Stimulated activated naive CD8-positive, alpha-beta T cell treated with anti-CD3 and anti-CD28 coated beads, Interleukin-15, Interleukin-2, amounts not matched to agents 100 ng/mL and 50 ng/mL, for 24 hours (primary cell): Measurements from ENCODE around the gene CRADD.

Experiments
- H3K27ac Mint-ChIP-seq: one replicate; pipeline ENCODE4 v1.8.0; 2021; ENCODE audit warnings: mild to moderate bottlenecking, mixed read lengths
- H3K27me3 Mint-ChIP-seq: one replicate; pipeline ENCODE4 v1.8.0; 2021; ENCODE audit warnings: mixed read lengths
- H3K36me3 Mint-ChIP-seq: one replicate; pipeline ENCODE4 v1.8.0; 2021; ENCODE audit warnings: low read depth, mixed read lengths
- H3K4me1 Mint-ChIP-seq: one replicate; pipeline ENCODE4 v1.8.0; 2021; ENCODE audit warnings: low read depth, mixed read lengths
- H3K4me3 Mint-ChIP-seq: one replicate; pipeline ENCODE4 v1.8.0; 2021; ENCODE audit warnings: mild to moderate bottlenecking, mixed read lengths
- H3K9me3 Mint-ChIP-seq: one replicate; pipeline ENCODE4 v1.8.0; 2021; ENCODE audit warnings: mixed read lengths

CRADD gene

DNA sequence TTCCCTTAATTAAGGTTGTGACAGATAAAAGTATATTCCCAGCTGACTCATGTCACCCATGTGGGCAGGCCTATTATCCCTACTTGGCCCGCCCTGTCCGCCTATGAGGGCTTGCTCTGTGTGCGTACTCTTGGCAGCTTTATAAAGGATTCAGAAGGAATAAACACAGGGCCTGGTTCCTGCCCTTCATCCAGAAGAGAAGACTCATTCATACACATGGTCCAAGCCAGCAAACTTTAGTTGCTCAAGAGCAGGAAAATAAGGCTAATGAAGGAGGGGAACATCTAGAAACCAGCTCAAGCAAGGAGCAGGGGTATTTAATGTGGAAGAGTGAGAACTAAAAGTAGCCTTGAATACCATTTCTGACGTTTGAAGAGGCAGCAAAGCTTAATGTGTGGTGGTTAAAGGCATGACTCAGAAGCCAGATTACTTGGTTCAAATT, 141.9 kb downstream of the CRADD start:
- Mint-ChIP-seq H3K4me1 (no peaks in the 10 kb centered on the region), H3K27ac (no peak overlapping the region), H3K4me3 (no peak overlapping the region), H3K27me3 (no peaks in the 10 kb centered on the region), H3K9me3 (no peaks in the 10 kb centered on the region), H3K36me3 (peaks cover 3% of the 10 kb centered on the region)

DNA sequence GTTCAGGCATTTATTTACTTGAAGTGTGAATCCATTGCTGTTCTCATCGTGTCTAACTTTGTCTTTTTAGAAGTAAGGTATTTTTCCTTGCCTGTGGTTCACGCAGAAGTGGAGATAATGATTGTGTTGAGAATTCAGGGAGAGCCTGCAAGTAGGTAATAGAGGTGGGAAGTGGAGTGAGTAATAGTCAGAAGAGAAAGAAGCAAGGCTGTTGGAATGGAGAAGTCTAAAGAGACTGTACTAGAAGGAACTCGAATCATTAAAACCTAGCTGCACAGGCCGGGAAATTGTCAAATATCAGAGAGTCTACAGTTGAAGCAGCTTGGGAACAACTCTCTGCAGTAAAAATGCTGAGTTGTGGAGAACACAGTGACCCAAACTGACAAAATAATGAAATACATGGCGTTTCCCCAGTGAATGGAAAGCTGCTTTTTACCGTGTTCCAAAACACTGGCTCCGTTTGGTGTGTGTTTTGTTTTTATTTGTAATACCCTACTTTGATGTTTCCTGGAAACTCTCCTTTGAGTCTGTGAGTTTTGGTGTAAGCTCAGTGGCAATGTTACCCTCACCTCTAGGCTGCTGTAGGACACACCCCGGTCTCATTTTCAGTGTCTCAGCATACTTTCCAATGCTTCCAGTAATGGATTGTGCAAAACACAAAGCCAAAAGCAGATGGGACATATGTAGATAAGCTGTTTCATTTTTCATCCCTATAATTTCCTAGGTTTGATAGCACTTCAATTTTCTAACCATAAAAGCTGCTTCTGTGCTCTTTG, 146.6 kb downstream of the CRADD start:
- H3K36me3 Mint-ChIP-seq: no peaks in the 10 kb centered on the region
- H3K4me3 Mint-ChIP-seq: no peak overlapping the region
- no peak overlapping the region for H3K27ac Mint-ChIP-seq
- no peaks in the 10 kb centered on the region for H3K27me3 Mint-ChIP-seq
- H3K4me1 Mint-ChIP-seq: no peaks in the 10 kb centered on the region
- H3K9me3 Mint-ChIP-seq: no peaks in the 10 kb centered on the region

GRCh38 chr12:93824514-93825500, 147.6 kb downstream of the CRADD start:
- no peaks in the 10 kb centered on the region for H3K27me3 Mint-ChIP-seq
- H3K9me3 Mint-ChIP-seq: no peaks in the 10 kb centered on the region
- no peaks in the 10 kb centered on the region for H3K36me3 Mint-ChIP-seq
- H3K4me1 Mint-ChIP-seq: no peaks in the 10 kb centered on the region
- H3K27ac Mint-ChIP-seq: no peak overlapping the region
- no peak overlapping the region for H3K4me3 Mint-ChIP-seq

DNA sequence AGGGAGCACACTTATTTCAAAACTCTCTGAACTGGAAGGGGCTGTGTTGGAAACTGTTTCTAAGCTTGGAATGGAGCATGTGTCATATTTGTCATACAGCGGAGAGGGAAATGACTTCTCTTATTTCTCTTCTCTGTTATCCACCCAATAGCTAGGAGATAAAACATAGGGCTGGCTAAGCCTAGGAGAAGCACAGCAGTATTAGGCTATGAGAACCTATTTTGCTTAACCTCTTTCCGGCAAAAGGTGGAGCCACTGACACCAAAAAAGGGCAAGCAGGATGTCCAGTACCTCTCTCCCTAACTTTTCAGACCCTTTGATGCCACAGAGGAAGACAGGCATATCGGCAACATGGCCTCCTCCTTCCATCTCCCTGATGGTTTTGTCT, 148.3 kb downstream of the CRADD start:
- no peaks in the 10 kb centered on the region for H3K27me3 Mint-ChIP-seq
- H3K9me3 Mint-ChIP-seq: no peaks in the 10 kb centered on the region
- no peaks in the 10 kb centered on the region for H3K4me1 Mint-ChIP-seq
- no peak overlapping the region for H3K27ac Mint-ChIP-seq
- no peaks in the 10 kb centered on the region for H3K36me3 Mint-ChIP-seq
- H3K4me3 Mint-ChIP-seq: no peak overlapping the region

GRCh38 chr12:93825931-93826555, 148.9 kb downstream of the CRADD start:
- Mint-ChIP-seq H3K4me1 (no peaks in the 10 kb centered on the region), H3K27me3 (no peaks in the 10 kb centered on the region), H3K9me3 (no peaks in the 10 kb centered on the region), H3K27ac (no peak overlapping the region), H3K4me3 (no peak overlapping the region), H3K36me3 (no peaks in the 10 kb centered on the region)

DNA sequence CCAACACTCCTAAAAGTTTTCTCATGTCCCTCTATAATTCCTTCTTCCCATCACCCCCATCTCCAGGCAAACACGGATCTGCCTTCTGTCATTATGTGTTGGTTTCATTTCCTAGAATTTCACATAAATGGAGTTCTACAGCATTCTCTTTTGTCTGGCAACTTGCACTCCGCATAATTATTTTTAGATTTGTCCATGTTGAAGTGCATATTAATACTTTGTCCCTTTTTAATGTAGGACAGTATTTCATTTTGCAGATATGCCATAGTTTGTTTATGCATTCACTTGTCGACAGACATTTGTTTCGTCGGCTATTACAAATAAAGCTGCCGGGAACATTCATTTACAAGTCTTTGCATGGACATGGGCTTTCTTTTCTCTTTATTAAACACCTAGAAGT, 150.0 kb downstream of the CRADD start:
- H3K4me1 Mint-ChIP-seq: no peaks in the 10 kb centered on the region
- no peaks in the 10 kb centered on the region for H3K9me3 Mint-ChIP-seq
- H3K27ac Mint-ChIP-seq: no peak overlapping the region
- no peak overlapping the region for H3K4me3 Mint-ChIP-seq
- H3K36me3 Mint-ChIP-seq: no peaks in the 10 kb centered on the region
- H3K27me3 Mint-ChIP-seq: no peaks in the 10 kb centered on the region

GRCh38 chr12:93827669-93828068, 150.5 kb downstream of the CRADD start:
- H3K27me3 Mint-ChIP-seq: no peaks in the 10 kb centered on the region
- no peaks in the 10 kb centered on the region for H3K36me3 Mint-ChIP-seq
- H3K4me3 Mint-ChIP-seq: no peak overlapping the region
- H3K27ac Mint-ChIP-seq: no peak overlapping the region
- no peaks in the 10 kb centered on the region for H3K4me1 Mint-ChIP-seq
- H3K9me3 Mint-ChIP-seq: no peaks in the 10 kb centered on the region

- no peaks in the 10 kb centered on the region for H3K27me3 Mint-ChIP-seq
- no peaks in the 10 kb centered on the region for H3K9me3 Mint-ChIP-seq
- no peak overlapping the region for H3K27ac Mint-ChIP-seq
- no peaks in the 10 kb centered on the region for H3K4me1 Mint-ChIP-seq
- no peaks in the 10 kb centered on the region for H3K36me3 Mint-ChIP-seq
- H3K4me3 Mint-ChIP-seq: no peak overlapping the region
These were observed 151.8 kb downstream of the CRADD start for GRCh38 chr12:93829016-93829415.

GRCh38 chr12:93831374-93831773, 154.2 kb downstream of the CRADD start:
- H3K27me3 Mint-ChIP-seq: no peaks in the 10 kb centered on the region
- no peaks in the 10 kb centered on the region for H3K9me3 Mint-ChIP-seq
- H3K36me3 Mint-ChIP-seq: no peaks in the 10 kb centered on the region
- no peaks in the 10 kb centered on the region for H3K4me1 Mint-ChIP-seq
- H3K27ac Mint-ChIP-seq: no peak overlapping the region
- H3K4me3 Mint-ChIP-seq: no peak overlapping the region

- Mint-ChIP-seq H3K4me3 (no peak overlapping the region), H3K4me1 (no peaks in the 10 kb centered on the region), H3K9me3 (no peaks in the 10 kb centered on the region), H3K27me3 (no peaks in the 10 kb centered on the region), H3K36me3 (no peaks in the 10 kb centered on the region), H3K27ac (no peak overlapping the region)
These were observed 155.0 kb downstream of the CRADD start for GRCh38 chr12:93832131-93832530.

GRCh38 chr12:93833946-93834345, 156.8 kb downstream of the CRADD start:
- H3K4me1 Mint-ChIP-seq: no peaks in the 10 kb centered on the region

GRCh38 chr12:93836620-93837260, 159.6 kb downstream of the CRADD start:
- H3K36me3 Mint-ChIP-seq: peaks cover 3% of the 10 kb centered on the region
- H3K4me3 Mint-ChIP-seq: no peak overlapping the region
- H3K9me3 Mint-ChIP-seq: no peaks in the 10 kb centered on the region
- H3K27ac Mint-ChIP-seq: no peak overlapping the region
- H3K4me1 Mint-ChIP-seq: no peaks in the 10 kb centered on the region
- H3K27me3 Mint-ChIP-seq: no peaks in the 10 kb centered on the region

More at GRCh38 chr12:93833946-93834345, 156.8 kb downstream of the CRADD start:
- Mint-ChIP-seq H3K27me3 (no peaks in the 10 kb centered on the region), H3K27ac (no peak overlapping the region), H3K9me3 (no peaks in the 10 kb centered on the region), H3K36me3 (no peaks in the 10 kb centered on the region), H3K4me3 (no peak overlapping the region)

- Mint-ChIP-seq H3K27me3 (no peaks in the 10 kb centered on the region), H3K4me3 (no peak overlapping the region), H3K27ac (no peak overlapping the region), H3K4me1 (no peaks in the 10 kb centered on the region), H3K36me3 (peaks cover 9% of the 10 kb centered on the region), H3K9me3 (no peaks in the 10 kb centered on the region)
These were observed 161.0 kb downstream of the CRADD start for GRCh38 chr12:93838193-93838592.

GRCh38 chr12:93839064-93839463, 161.9 kb downstream of the CRADD start:
- Mint-ChIP-seq H3K4me3 (no peak overlapping the region), H3K36me3 (peaks cover 9% of the 10 kb centered on the region), H3K4me1 (no peaks in the 10 kb centered on the region), H3K9me3 (no peaks in the 10 kb centered on the region), H3K27ac (no peak overlapping the region), H3K27me3 (no peaks in the 10 kb centered on the region)
